GM12878 (cell line): ENCODE data around the gene MTHFD1L. TPM values are rescaled to one million over a fixed set of nuclear protein-coding genes. Genes with fewer than 3 reads are reported as not detected.
A peak's percentile ranks its signal among the peaks of the same experiment; 100 is the strongest.

ENCODE experiments used
- ATF7 ChIP-seq: fragments of 450-650 bp; IDR thresholded peaks from 2 replicates; pipeline ENCODE4 v1.6.1; 2016; ENCODE audit warnings: low read depth, mild to moderate bottlenecking
- BACH1 ChIP-seq: fragments of 450-650 bp; IDR thresholded peaks from 2 replicates; pipeline ENCODE4 v1.6.1; 2017; ENCODE audit warnings: mild to moderate bottlenecking, borderline replicate concordance
- CREB1 ChIP-seq: IDR thresholded peaks from 2 replicates; pipeline ENCODE4 v1.6.1; 2012; ENCODE audit warnings: low read depth, mild to moderate bottlenecking, inconsistent platforms
- CREM ChIP-seq: IDR thresholded peaks from 2 replicates; pipeline ENCODE4 v1.6.1; 2014; ENCODE audit warnings: antibody characterized with exemption, low read depth
- CUX1 ChIP-seq: IDR thresholded peaks from 2 replicates; pipeline ENCODE4 v1.6.1; 2012; ENCODE audit warnings: improper control_type of control experiment, low read depth, low read length; ENCODE audit not compliant: insufficient replicate concordance
- EED ChIP-seq: sonication (generic); IDR thresholded peaks from 2 replicates; pipeline ENCODE4 v1.6.1; 2016; ENCODE audit warnings: antibody characterized with exemption, low read depth
- GABPA ChIP-seq: IDR thresholded peaks from 2 replicates; pipeline ENCODE4 v1.6.1; 2014; ENCODE audit warnings: antibody characterized with exemption, low read depth, mild to moderate bottlenecking, inconsistent platforms
- HDAC6 ChIP-seq: fragments of 200-600 bp; sonication (generic); IDR thresholded peaks from one replicate; pipeline ENCODE4 v1.8.0; 2017; ENCODE audit warnings: antibody characterized with exemption; ENCODE audit not compliant: unreplicated experiment
- IKZF1 ChIP-seq: fragments of 450-650 bp; conservative IDR thresholded peaks from 2 replicates; pipeline ENCODE4 v1.6.1; 2017; ENCODE audit warnings: antibody characterized with exemption, mild to moderate bottlenecking
- IKZF2 ChIP-seq, 2 experiments: fragments of 450-650 bp; IDR thresholded peaks; 2 replicates each; pipeline ENCODE4 v1.6.1; 2017; ENCODE audit warnings: mild to moderate bottlenecking in 2 of 2, moderate library complexity in 2 of 2
- IRF4 ChIP-seq: IDR thresholded peaks from 2 replicates; pipeline ENCODE4 v1.6.1; 2011; ENCODE audit warnings: low read depth, low read length
- JUND ChIP-seq: IDR thresholded peaks from 2 replicates; pipeline ENCODE4 v1.6.1; 2012; ENCODE audit warnings: low read depth, mild to moderate bottlenecking, low read length, improper control_type of control experiment, moderate library complexity
- MLLT1 ChIP-seq: fragments of 450-650 bp; IDR thresholded peaks from 2 replicates; pipeline ENCODE4 v1.6.1; 2016; ENCODE audit warnings: mild to moderate bottlenecking
- NR2F1 ChIP-seq: fragments of 450-650 bp; conservative IDR thresholded peaks from 2 replicates; pipeline ENCODE4 v1.6.1; 2017; ENCODE audit warnings: mild to moderate bottlenecking
- POLR2AphosphoS5 ChIP-seq: IDR thresholded peaks from 2 replicates; pipeline ENCODE4 v1.6.1; 2011; ENCODE audit warnings: mild to moderate bottlenecking, low read length, inconsistent platforms
- TAF1 ChIP-seq: IDR thresholded peaks from 2 replicates; pipeline ENCODE4 v1.6.1; 2011; ENCODE audit warnings: mild to moderate bottlenecking, low read depth, low read length, borderline replicate concordance
- USF1 ChIP-seq: IDR thresholded peaks from 2 replicates; pipeline ENCODE4 v1.6.1; 2011; ENCODE audit warnings: borderline replicate concordance, low read depth, mild to moderate bottlenecking, moderate library complexity, mixed read lengths, low read length; ENCODE audit not compliant: insufficient read depth; ENCODE audit errors: extremely low read length
- polyA plus RNA-seq, 11 experiments: library from polyadenylated mRNA; depleted of rRNA in 4 of 11; unstranded in 6 of 11; stranded (reverse) in 5 of 11; fragments of >200 nt; fragmentation: Nextera tagmentation in 4 of 11; fragmentation: Illumina TruSeq in 1 of 11; extraction: Ambion mirVana in 4 of 11; extraction: Trizol in 1 of 11; gene quantifications; 1 replicate in 1 of 11; 2 replicates in 10 of 11; pipeline versions ENCODE4 v1.2.1 to v1.2.3, GENCODE V29; 2011 to 2016; ENCODE audit warnings: inconsistent platforms in 2 of 11, missing spikeins in 2 of 11, low read depth in 1 of 11
- total RNA-seq, 4 experiments: library from RNA; depleted of rRNA in 3 of 4; stranded (reverse); fragments of >200 nt in 3 of 4; fragmentation: Illumina TruSeq in 1 of 4; extraction: Trizol in 1 of 4; gene quantifications; 2 replicates each; pipeline versions ENCODE4 v1.2.1 to v1.2.3, GENCODE V29; 2013 to 2021
- TF ChIP-seq, protein P1 (sequence below): fragments of 450-650 bp; IDR thresholded peaks from 2 replicates; pipeline ENCODE4 v1.6.1; 2017; ENCODE audit warnings: mild to moderate bottlenecking
- TF ChIP-seq, protein P2 (sequence below): IDR thresholded peaks from 2 replicates; pipeline ENCODE4 v1.6.1; 2011; ENCODE audit warnings: borderline replicate concordance, low read depth, mild to moderate bottlenecking, moderate library complexity, low read length; ENCODE audit not compliant: insufficient read depth, poor library complexity, severe bottlenecking

MTHFD1L gene
- total and polyA plus RNA-seq, 10 of the 15 experiments (the other 5 are each of a cell fraction or from before 2014, with no cell fraction given): 11.7 to 75.5 (median 28.8) TPM

GRCh38 chr6:150981095-150981494, 115.6 kb downstream of the MTHFD1L start (continued):
- TF ChIP-seq, protein P1, sequence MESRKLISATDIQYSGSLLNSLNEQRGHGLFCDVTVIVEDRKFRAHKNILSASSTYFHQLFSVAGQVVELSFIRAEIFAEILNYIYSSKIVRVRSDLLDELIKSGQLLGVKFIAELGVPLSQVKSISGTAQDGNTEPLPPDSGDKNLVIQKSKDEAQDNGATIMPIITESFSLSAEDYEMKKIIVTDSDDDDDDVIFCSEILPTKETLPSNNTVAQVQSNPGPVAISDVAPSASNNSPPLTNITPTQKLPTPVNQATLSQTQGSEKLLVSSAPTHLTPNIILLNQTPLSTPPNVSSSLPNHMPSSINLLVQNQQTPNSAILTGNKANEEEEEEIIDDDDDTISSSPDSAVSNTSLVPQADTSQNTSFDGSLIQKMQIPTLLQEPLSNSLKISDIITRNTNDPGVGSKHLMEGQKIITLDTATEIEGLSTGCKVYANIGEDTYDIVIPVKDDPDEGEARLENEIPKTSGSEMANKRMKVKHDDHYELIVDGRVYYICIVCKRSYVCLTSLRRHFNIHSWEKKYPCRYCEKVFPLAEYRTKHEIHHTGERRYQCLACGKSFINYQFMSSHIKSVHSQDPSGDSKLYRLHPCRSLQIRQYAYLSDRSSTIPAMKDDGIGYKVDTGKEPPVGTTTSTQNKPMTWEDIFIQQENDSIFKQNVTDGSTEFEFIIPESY: no peak
- no peak for TF ChIP-seq JUND
- no peak for TF ChIP-seq IKZF1
- peak; percentile 31; the same call in 1 of the 2 replicates for TF ChIP-seq NR2F1
- TF ChIP-seq CUX1: no peak
- TF ChIP-seq, protein P2, sequence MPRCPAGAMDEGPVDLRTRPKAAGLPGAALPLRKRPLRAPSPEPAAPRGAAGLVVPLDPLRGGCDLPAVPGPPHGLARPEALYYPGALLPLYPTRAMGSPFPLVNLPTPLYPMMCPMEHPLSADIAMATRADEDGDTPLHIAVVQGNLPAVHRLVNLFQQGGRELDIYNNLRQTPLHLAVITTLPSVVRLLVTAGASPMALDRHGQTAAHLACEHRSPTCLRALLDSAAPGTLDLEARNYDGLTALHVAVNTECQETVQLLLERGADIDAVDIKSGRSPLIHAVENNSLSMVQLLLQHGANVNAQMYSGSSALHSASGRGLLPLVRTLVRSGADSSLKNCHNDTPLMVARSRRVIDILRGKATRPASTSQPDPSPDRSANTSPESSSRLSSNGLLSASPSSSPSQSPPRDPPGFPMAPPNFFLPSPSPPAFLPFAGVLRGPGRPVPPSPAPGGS: no peak
- TF ChIP-seq CREB1: peak; percentile 70
- 0 out of 2 replicates have a peak, but pooled peaks have one; percentile 5 for TF ChIP-seq MLLT1
- no peak for TF ChIP-seq HDAC6
- TF ChIP-seq POLR2AphosphoS5: no peak
- TF ChIP-seq GABPA: 0 out of 2 replicates have a peak, but pooled peaks have one; percentile 16
- TF ChIP-seq USF1: no peak
- peak; percentile 52; the same call in 1 of the 2 replicates for TF ChIP-seq CREM
- TF ChIP-seq IKZF2 (IDR thresholded peaks at IDR 0.05): 0 out of 4 replicates have a peak, but pooled peaks of 1 of the 2 experiments have one; percentile 25
- no peak for TF ChIP-seq IRF4
- no peak for TF ChIP-seq TAF1
- no peak for TF ChIP-seq BACH1
- TF ChIP-seq EED: no peak
- peak; percentile 98 for TF ChIP-seq ATF7
